Nephron progenitor cell (in vitro differentiated cells): Measurements from ENCODE around the gene LNPEP.

Experiments used
- DNase-seq: peaks from one replicate; pipeline ENCODE4 v3.0.0; 2021
- H3K27ac Mint-ChIP-seq: 2 replicates; pipeline ENCODE4 v1.8.0; 2021; ENCODE audit warnings: mild to moderate bottlenecking, moderate library complexity, mixed read lengths
- H3K27me3 Mint-ChIP-seq: 2 replicates; pipeline ENCODE4 v1.8.0; 2021; ENCODE audit warnings: mild to moderate bottlenecking, low read depth, mixed read lengths; ENCODE audit not compliant: poor library complexity
- H3K36me3 Mint-ChIP-seq: 2 replicates; pipeline ENCODE4 v1.8.0; 2021; ENCODE audit warnings: low read depth, mixed read lengths
- H3K4me1 Mint-ChIP-seq: 2 replicates; pipeline ENCODE4 v1.8.0; 2021; ENCODE audit warnings: mixed read lengths
- H3K4me3 Mint-ChIP-seq: 2 replicates; pipeline ENCODE4 v1.8.0; 2021; ENCODE audit warnings: mild to moderate bottlenecking, moderate library complexity, mixed read lengths
- H3K9me3 Mint-ChIP-seq: 2 replicates; pipeline ENCODE4 v1.8.0; 2021; ENCODE audit warnings: mild to moderate bottlenecking, moderate library complexity, mixed read lengths
- CTCF ChIP-seq: fragments of 200-600 bp; sonication (generic); IDR thresholded peaks from 2 replicates; pipeline ENCODE4 v1.5.0; 2021; ENCODE audit warnings: antibody characterized with exemption

The LNPEP gene

GRCh38 chr5:97049175-97049574, 113.3 kb downstream of the LNPEP start:
- Mint-ChIP-seq H3K27ac (no peak overlapping the region), H3K27me3 (no peaks in the 10 kb centered on the region), H3K4me1 (no peaks in the 10 kb centered on the region), H3K9me3 (peaks cover 33% of the 10 kb centered on the region), H3K4me3 (no peak overlapping the region), H3K36me3 (no peaks in the 10 kb centered on the region)
- no peak for TF ChIP-seq CTCF
- no peak for DNase-seq

GRCh38 chr5:97056263-97056662, 120.4 kb downstream of the LNPEP start:
- Mint-ChIP-seq H3K4me3 (no peak overlapping the region), H3K4me1 (peaks cover 14% of the 10 kb centered on the region)

GRCh38 chr5:97062046-97062445, 126.2 kb downstream of the LNPEP start:
- peak; percentile 41 for DNase-seq
- TF ChIP-seq CTCF = no peak
- Mint-ChIP-seq H3K27ac (peak overlapping the region; percentile 89), H3K36me3 (no peaks in the 10 kb centered on the region), H3K4me1 (peaks cover 58% of the 10 kb centered on the region), H3K4me3 (no peak overlapping the region), H3K27me3 (no peaks in the 10 kb centered on the region), H3K9me3 (peaks cover 14% of the 10 kb centered on the region)

More at GRCh38 chr5:97056263-97056662, 120.4 kb downstream of the LNPEP start:
- H3K27me3 Mint-ChIP-seq = no peaks in the 10 kb centered on the region
- peaks cover 37% of the 10 kb centered on the region for H3K9me3 Mint-ChIP-seq
- H3K36me3 Mint-ChIP-seq = no peaks in the 10 kb centered on the region
- no peak overlapping the region for H3K27ac Mint-ChIP-seq
- DNase-seq = no peak
- no peak for TF ChIP-seq CTCF

GRCh38 chr5:97063251-97063650, 127.4 kb downstream of the LNPEP start:
- Mint-ChIP-seq H3K27me3 (no peaks in the 10 kb centered on the region), H3K36me3 (no peaks in the 10 kb centered on the region), H3K4me3 (no peak overlapping the region), H3K4me1 (peaks cover 65% of the 10 kb centered on the region), H3K9me3 (peaks cover 11% of the 10 kb centered on the region), H3K27ac (no peak overlapping the region)
- TF ChIP-seq CTCF = no peak
- DNase-seq = no peak

GRCh38 chr5:97065475-97065874, 129.6 kb downstream of the LNPEP start:
- Mint-ChIP-seq H3K36me3 (no peaks in the 10 kb centered on the region), H3K27me3 (no peaks in the 10 kb centered on the region), H3K9me3 (no peaks in the 10 kb centered on the region), H3K27ac (peak overlapping the region; percentile 90), H3K4me3 (no peak overlapping the region), H3K4me1 (peaks cover 61% of the 10 kb centered on the region)
- no peak for TF ChIP-seq CTCF
- no peak for DNase-seq

GRCh38 chr5:97067296-97067850, 131.5 kb downstream of the LNPEP start:
- H3K27me3 Mint-ChIP-seq = no peaks in the 10 kb centered on the region
- H3K36me3 Mint-ChIP-seq = no peaks in the 10 kb centered on the region
- no peak for DNase-seq
- TF ChIP-seq CTCF = no peak
- peaks cover 53% of the 10 kb centered on the region for H3K4me1 Mint-ChIP-seq
- no peak overlapping the region for H3K27ac Mint-ChIP-seq
- no peak overlapping the region for H3K4me3 Mint-ChIP-seq
- no peaks in the 10 kb centered on the region for H3K9me3 Mint-ChIP-seq
